ENCODE results near the gene EXD2. TPM values are rescaled to one million over a fixed set of nuclear protein-coding genes. Genes with fewer than 3 reads are reported as not detected.

The EXD2 gene
- total and polyA plus RNA-seq, 2 of the 13 experiments (the other 11 are each of a cell fraction or from before 2014, with no cell fraction given): 9.5 to 15.1 TPM

- DNase-seq (ENCODE audit: low spot score): no peak
- intact Hi-C loops (cut with micrococcal nuclease; ENCODE audit: unreplicated experiment): loop anchor here (1.0 kb wide), 1 partner anchor 27 kb away; no protein-coding TSS in a partner anchor
- POLR2A ChIA-PET: no interaction called here
Measured at GRCh38 chr14:69260190-69260860, 69.0 kb downstream of the EXD2 start.

More at GRCh38 chr14:69260190-69260860, 69.0 kb downstream of the EXD2 start:
- peaks cover 20% of the 10 kb centered on the region for H3K4me1 ChIP-seq (ENCODE audit: insufficient read depth, low read length)
- no peak overlapping the region for H3K9ac ChIP-seq (ENCODE audit: insufficient read depth, low read depth, low read length)
- H3K27me3 ChIP-seq (ENCODE audit: control insufficient read depth in 1 of 2, insufficient read depth in 2 of 2, low read length in 2 of 2): peaks cover 6 to 34% of the 10 kb centered on the region in 2 experiments; a peak in 4 of 5 replicates
- ATAC-seq: peak; percentile 61
- BruUV-seq (replicated peaks): no TSS peak
- CTCF ChIA-PET (ENCODE audit: low intra/inter-chr PET ratio, low total read pairs): interaction anchor here (0.9 to 1.2 kb wide), 2 partner anchors 27 kb away, joined by 3 read pairs; no protein-coding TSS in a partner anchor
- in situ Hi-C loops (cut with HindIII; ENCODE audit: extremely low pct_ligation_motif_present, low pct_unique_long_range_greater_than_20kb): loop anchor here (5.0 kb wide), 1 partner anchor 92 kb away; no protein-coding TSS in a partner anchor
- H3K4me3 ChIP-seq (replicated peaks in 1 of 3; ENCODE audit: insufficient read depth in 1 of 3, low read depth in 2 of 3, low read length in 3 of 3): peak overlapping the region; percentile 37 to 72 (median 67)
- no peak overlapping the region for H2AFZ ChIP-seq (ENCODE audit: low read length)
- no peaks in the 10 kb centered on the region for H3K79me2 ChIP-seq (ENCODE audit: insufficient read depth, low read length)
- H3K9me3 ChIP-seq (ENCODE audit: low read length): no peaks in the 10 kb centered on the region
- no CpG with 5 or more reads among the region's 78 CpGs for whole genome bisulfite sequencing (ENCODE audit: low lambda C conversion rate)
- peak overlapping the region; percentile 79 for H3K4me2 ChIP-seq (ENCODE audit: low read depth, low read length)
- H4K20me1 ChIP-seq (ENCODE audit: insufficient read depth, low read length): no peaks in the 10 kb centered on the region
- no peak for FAIRE-seq
- no peak overlapping the region for H3K27ac ChIP-seq (ENCODE audit: extremely low read length, insufficient read depth, low read length)
- TF ChIP-seq ZNF660 (CRISPR knock-in tag; IDR thresholded peaks at IDR 0.05; ENCODE audit: borderline replicate concordance, low read depth) (no peak), HNRNPLL (IDR thresholded peaks at IDR 0.05; ENCODE audit: low read depth, low read length, poor library complexity, severe bottlenecking) (peak; percentile 7), ZNF777 (CRISPR knock-in tag; IDR thresholded peaks at IDR 0.05) (peak; percentile 65; the same call in 1 of the 2 replicates), ZNF367 (CRISPR knock-in tag; IDR thresholded peaks at IDR 0.05; ENCODE audit: borderline replicate concordance) (no peak), HMGXB4 (CRISPR knock-in tag; IDR thresholded peaks at IDR 0.05; ENCODE audit: borderline replicate concordance in 1 of 2, low read depth in 1 of 2) (0 out of 4 replicates have a peak, but pooled peaks of 1 of the 2 experiments have one; percentile 1), CENPX (CRISPR knock-in tag; IDR thresholded peaks at IDR 0.05) (no peak), RFX1 (IDR thresholded peaks at IDR 0.05) (peak; percentile 28; the same call in 1 of the 2 replicates), CBX1 (IDR thresholded peaks at IDR 0.05; ENCODE audit: low read depth) (no peak), ZFY (CRISPR knock-in tag; IDR thresholded peaks at IDR 0.05) (peak; percentile 22; the same call in 1 of the 2 replicates)
- TF ChIP-seq, protein P1, sequence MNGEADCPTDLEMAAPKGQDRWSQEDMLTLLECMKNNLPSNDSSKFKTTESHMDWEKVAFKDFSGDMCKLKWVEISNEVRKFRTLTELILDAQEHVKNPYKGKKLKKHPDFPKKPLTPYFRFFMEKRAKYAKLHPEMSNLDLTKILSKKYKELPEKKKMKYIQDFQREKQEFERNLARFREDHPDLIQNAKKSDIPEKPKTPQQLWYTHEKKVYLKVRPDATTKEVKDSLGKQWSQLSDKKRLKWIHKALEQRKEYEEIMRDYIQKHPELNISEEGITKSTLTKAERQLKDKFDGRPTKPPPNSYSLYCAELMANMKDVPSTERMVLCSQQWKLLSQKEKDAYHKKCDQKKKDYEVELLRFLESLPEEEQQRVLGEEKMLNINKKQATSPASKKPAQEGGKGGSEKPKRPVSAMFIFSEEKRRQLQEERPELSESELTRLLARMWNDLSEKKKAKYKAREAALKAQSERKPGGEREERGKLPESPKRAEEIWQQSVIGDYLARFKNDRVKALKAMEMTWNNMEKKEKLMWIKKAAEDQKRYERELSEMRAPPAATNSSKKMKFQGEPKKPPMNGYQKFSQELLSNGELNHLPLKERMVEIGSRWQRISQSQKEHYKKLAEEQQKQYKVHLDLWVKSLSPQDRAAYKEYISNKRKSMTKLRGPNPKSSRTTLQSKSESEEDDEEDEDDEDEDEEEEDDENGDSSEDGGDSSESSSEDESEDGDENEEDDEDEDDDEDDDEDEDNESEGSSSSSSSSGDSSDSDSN (CRISPR knock-in tag; IDR thresholded peaks at IDR 0.05): peak; percentile 7; the same call in 1 of the 2 replicates
- TF ChIP-seq, protein P2, sequence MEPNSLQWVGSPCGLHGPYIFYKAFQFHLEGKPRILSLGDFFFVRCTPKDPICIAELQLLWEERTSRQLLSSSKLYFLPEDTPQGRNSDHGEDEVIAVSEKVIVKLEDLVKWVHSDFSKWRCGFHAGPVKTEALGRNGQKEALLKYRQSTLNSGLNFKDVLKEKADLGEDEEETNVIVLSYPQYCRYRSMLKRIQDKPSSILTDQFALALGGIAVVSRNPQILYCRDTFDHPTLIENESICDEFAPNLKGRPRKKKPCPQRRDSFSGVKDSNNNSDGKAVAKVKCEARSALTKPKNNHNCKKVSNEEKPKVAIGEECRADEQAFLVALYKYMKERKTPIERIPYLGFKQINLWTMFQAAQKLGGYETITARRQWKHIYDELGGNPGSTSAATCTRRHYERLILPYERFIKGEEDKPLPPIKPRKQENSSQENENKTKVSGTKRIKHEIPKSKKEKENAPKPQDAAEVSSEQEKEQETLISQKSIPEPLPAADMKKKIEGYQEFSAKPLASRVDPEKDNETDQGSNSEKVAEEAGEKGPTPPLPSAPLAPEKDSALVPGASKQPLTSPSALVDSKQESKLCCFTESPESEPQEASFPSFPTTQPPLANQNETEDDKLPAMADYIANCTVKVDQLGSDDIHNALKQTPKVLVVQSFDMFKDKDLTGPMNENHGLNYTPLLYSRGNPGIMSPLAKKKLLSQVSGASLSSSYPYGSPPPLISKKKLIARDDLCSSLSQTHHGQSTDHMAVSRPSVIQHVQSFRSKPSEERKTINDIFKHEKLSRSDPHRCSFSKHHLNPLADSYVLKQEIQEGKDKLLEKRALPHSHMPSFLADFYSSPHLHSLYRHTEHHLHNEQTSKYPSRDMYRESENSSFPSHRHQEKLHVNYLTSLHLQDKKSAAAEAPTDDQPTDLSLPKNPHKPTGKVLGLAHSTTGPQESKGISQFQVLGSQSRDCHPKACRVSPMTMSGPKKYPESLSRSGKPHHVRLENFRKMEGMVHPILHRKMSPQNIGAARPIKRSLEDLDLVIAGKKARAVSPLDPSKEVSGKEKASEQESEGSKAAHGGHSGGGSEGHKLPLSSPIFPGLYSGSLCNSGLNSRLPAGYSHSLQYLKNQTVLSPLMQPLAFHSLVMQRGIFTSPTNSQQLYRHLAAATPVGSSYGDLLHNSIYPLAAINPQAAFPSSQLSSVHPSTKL (CRISPR knock-in tag; IDR thresholded peaks at IDR 0.05): no peak
- H3K36me3 ChIP-seq (replicated peaks in 1 of 2; ENCODE audit: control insufficient read depth in 1 of 2, insufficient read depth in 2 of 2, low read length in 2 of 2): no peaks in the 10 kb centered on the region

Data from HepG2 (cell line).